GM12878 (cell line): ENCODE results near the gene PEAR1. TPM values are rescaled to one million over a fixed set of nuclear protein-coding genes. Genes with fewer than 3 reads are reported as not detected.

Experiments used
- ATAC-seq: fragments of 200-7000 bp; cut with Tn5 transposase; 3 replicates; pipeline ENCODE4 v1.9.1; 2020; ENCODE audit warnings: mild to moderate bottlenecking, moderate library complexity
- BruUV-seq: library from RNA; stranded (reverse); fragments of 400-500 nt; replicated peaks from 2 replicates; lab custom pipeline; 2021; lab: Mats Ljungman, UMichigan
- CTCF ChIA-PET: fragments of 300-600 bp; sonication (Branson Sonifier 250); formaldehyde crosslinking; extraction: SDS; loops from one replicate; lab custom pipeline; 2021; ENCODE audit warnings: inconsistent platforms; lab: Yijun Ruan, JAX
- POLR2A ChIA-PET: fragments of 350-600 bp; formaldehyde crosslinking; extraction: SDS; loops from one replicate; lab custom pipeline; 2021; ENCODE audit warnings: inconsistent platforms; lab: Charles Lee
- RAD21 ChIA-PET: fragments of 300-600 bp; sonication (Branson Sonifier 250); formaldehyde crosslinking; loops from one replicate; lab custom pipeline; 2023; ENCODE audit warnings: antibody characterized with exemption; ENCODE audit not compliant: unreplicated experiment; lab: Charles Lee
- SMC1A ChIA-PET: fragments of 300-600 bp; sonication (Branson Sonifier 250); formaldehyde crosslinking; loops from one replicate; lab custom pipeline; 2023; ENCODE audit not compliant: unreplicated experiment, uncharacterized antibody; lab: Charles Lee
- DNase-seq: peaks from one replicate; pipeline ENCODE4 v3.0.0-alpha.2; 2011; ENCODE audit warnings: low read depth, low spot score
- FAIRE-seq: peaks from 3 replicates; lab custom pipeline; 2011; peaks lifted over from hg19 to GRCh38; lab: Jason Lieb, UNC
- H2AFZ ChIP-seq: 2 replicates; pipeline ENCODE4 v1.6.0; 2011; ENCODE audit warnings: low read depth, low read length, control low read depth; ENCODE audit not compliant: control insufficient read depth
- H3K27ac ChIP-seq: 2 replicates; pipeline ENCODE4 v1.5.1; 2011; ENCODE audit warnings: control low read depth; ENCODE audit not compliant: control insufficient read depth, insufficient read depth
- H3K27me3 ChIP-seq, 2 experiments: replicated peaks in 1 of 2; 2 replicates each; pipeline versions ENCODE4 v1.6.0 to v1.6.1; 2011; ENCODE audit warnings: low read length in 1 of 2; ENCODE audit not compliant: control insufficient read depth in 2 of 2, insufficient read depth in 2 of 2
- H3K36me3 ChIP-seq, 2 experiments: 2 replicates each; pipeline ENCODE4 v1.5.1; 2011; ENCODE audit warnings: low read length in 1 of 2; ENCODE audit not compliant: control insufficient read depth in 2 of 2, insufficient read depth in 2 of 2
- H3K4me1 ChIP-seq: 2 replicates; pipeline ENCODE4 v1.6.1; 2011; ENCODE audit warnings: mild to moderate bottlenecking, low read length, moderate library complexity, mixed read lengths; ENCODE audit not compliant: control insufficient read depth, insufficient read depth
- H3K4me2 ChIP-seq: 2 replicates; pipeline ENCODE4 v1.6.0; 2011; ENCODE audit warnings: control low read depth; ENCODE audit not compliant: control insufficient read depth, insufficient read depth
- H3K4me3 ChIP-seq: fragments of 200-600 bp; sonication (generic); 2 replicates; pipeline ENCODE4 v1.5.1; 2016
- H3K79me2 ChIP-seq: 2 replicates; pipeline ENCODE4 v1.6.0; 2011; ENCODE audit warnings: low read length; ENCODE audit not compliant: control insufficient read depth, insufficient read depth
- H3K9ac ChIP-seq: 2 replicates; pipeline ENCODE4 v1.8.0; 2011; ENCODE audit warnings: low read length, control low read depth, mixed read lengths; ENCODE audit not compliant: control insufficient read depth, insufficient read depth
- H3K9me3 ChIP-seq: replicated peaks from 3 replicates; pipeline ENCODE4 v1.5.1; 2011; ENCODE audit warnings: mild to moderate bottlenecking, low read length; ENCODE audit not compliant: control insufficient read depth, insufficient read depth
- H4K20me1 ChIP-seq: 2 replicates; pipeline ENCODE4 v1.6.0; 2011; ENCODE audit not compliant: control insufficient read depth, insufficient read depth
- BHLHE40 ChIP-seq, 2 experiments: fragments of 450-650 bp in 1 of 2; IDR thresholded peaks; 2 replicates each; pipeline ENCODE4 v1.6.1; 2011 to 2017; ENCODE audit warnings: low read depth in 2 of 2, borderline replicate concordance in 1 of 2, improper control_type of control experiment in 1 of 2, low read length in 1 of 2, mild to moderate bottlenecking in 1 of 2
- DPF2 ChIP-seq: fragments of 450-650 bp; IDR thresholded peaks from 2 replicates; pipeline ENCODE4 v1.6.1; 2017; ENCODE audit warnings: mild to moderate bottlenecking
- IKZF1 ChIP-seq: fragments of 450-650 bp; conservative IDR thresholded peaks from 2 replicates; pipeline ENCODE4 v1.6.1; 2017; ENCODE audit warnings: antibody characterized with exemption, mild to moderate bottlenecking
- JUNB ChIP-seq: IDR thresholded peaks from 2 replicates; pipeline ENCODE4 v1.6.1; 2016; ENCODE audit warnings: antibody characterized with exemption, mild to moderate bottlenecking
- SIX5 ChIP-seq: IDR thresholded peaks from 2 replicates; pipeline ENCODE4 v1.6.1; 2011; ENCODE audit warnings: mild to moderate bottlenecking, low read depth, low read length, moderate library complexity; ENCODE audit not compliant: severe bottlenecking
- TCF12 ChIP-seq: IDR thresholded peaks from 2 replicates; pipeline ENCODE4 v1.6.1; 2011; ENCODE audit warnings: low read depth, mild to moderate bottlenecking, low read length
- TCF3 ChIP-seq: IDR thresholded peaks from 2 replicates; pipeline ENCODE4 v1.6.1; 2012; ENCODE audit warnings: low read depth, mild to moderate bottlenecking, low read length, borderline replicate concordance; ENCODE audit not compliant: insufficient read depth
- WGBS: methylation state at CpG from one replicate; pipeline ENCODE4 v1.1.6; 2016; ENCODE audit warnings: low lambda C conversion rate; ENCODE audit not compliant: insufficient replicate concordance, insufficient coverage; ENCODE audit errors: missing lambda C conversion rate; 5-methylcytosine and 5-hydroxymethylcytosine counted together
- in situ Hi-C: fragments of 300-500 bp; cut with MboI; formaldehyde crosslinking; loops from 9 replicates; pipeline ENCODE4 v1.14.3; 2018; ENCODE audit warnings: mixed read lengths
- intact Hi-C: fragments of 100-400 bp; cut with micrococcal nuclease; formaldehyde crosslinking; loops from one replicate; pipeline ENCODE4 v1.14.2; 2022; ENCODE audit not compliant: unreplicated experiment
- polyA plus RNA-seq, 11 experiments: library from polyadenylated mRNA; depleted of rRNA in 4 of 11; unstranded in 6 of 11; stranded (reverse) in 5 of 11; fragments of >200 nt; fragmentation: Nextera tagmentation in 4 of 11; fragmentation: Illumina TruSeq in 1 of 11; extraction: Ambion mirVana in 4 of 11; extraction: Trizol in 1 of 11; gene quantifications; 1 replicate in 1 of 11; 2 replicates in 10 of 11; pipeline versions ENCODE4 v1.2.1 to v1.2.3, GENCODE V29; 2011 to 2016; ENCODE audit warnings: inconsistent platforms in 2 of 11, missing spikeins in 2 of 11, low read depth in 1 of 11
- total RNA-seq, 4 experiments: library from RNA; depleted of rRNA in 3 of 4; stranded (reverse); fragments of >200 nt in 3 of 4; fragmentation: Illumina TruSeq in 1 of 4; extraction: Trizol in 1 of 4; gene quantifications; 2 replicates each; pipeline versions ENCODE4 v1.2.1 to v1.2.3, GENCODE V29; 2013 to 2021

Gene PEAR1
- total and polyA plus RNA-seq, 10 of the 15 experiments (the other 5 are each of a cell fraction or from before 2014, with no cell fraction given) = not detected

DNA sequence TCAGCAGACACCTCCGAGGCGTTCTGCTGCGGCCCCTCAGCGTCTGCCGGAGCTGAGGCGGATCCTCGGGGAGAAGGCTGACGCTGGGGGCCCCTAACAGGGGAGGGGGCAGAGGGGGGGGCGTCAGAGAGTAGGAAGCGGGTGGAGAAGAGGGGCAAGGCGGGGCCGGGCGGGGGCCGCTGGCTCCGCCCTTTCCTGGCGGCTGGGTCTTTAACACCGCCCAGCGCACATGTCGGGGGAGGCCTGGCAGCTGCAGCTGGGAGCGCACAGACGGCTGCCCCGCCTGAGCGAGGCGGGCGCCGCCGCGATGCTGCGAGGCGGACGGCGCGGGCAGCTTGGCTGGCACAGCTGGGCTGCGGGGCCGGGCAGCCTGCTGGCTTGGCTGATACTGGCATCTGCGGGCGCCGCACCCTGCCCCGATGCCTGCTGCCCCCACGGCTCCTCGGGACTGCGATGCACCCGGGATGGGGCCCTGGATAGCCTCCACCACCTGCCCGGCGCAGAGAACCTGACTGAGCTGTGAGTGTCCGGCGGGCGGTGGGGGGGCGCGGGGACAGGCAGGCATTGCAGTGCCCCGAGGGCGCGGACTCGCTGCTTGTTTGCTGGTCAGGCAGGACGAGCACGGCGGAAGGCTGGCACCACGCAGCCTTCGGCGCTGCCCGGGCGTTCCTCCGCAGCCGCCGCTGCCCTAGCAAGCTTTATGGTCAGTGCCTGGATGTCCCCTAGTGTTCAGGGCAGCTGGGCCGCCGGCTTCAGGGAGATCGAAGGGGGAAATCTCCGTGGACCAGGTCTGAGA, 32.7 kb upstream of the PEAR1 start, which contains the start of gene NTRK1:
Gene NTRK1 (plus strand): TSS at position 238 of the 796 bp plus-strand sequence. CDS start 70 bp downstream, at position 308.
- Histone ChIP-seq H3K9me3 (no peaks in the 10 kb centered on the region), H3K9ac (no peak within 1 kb of the TSS), H2AFZ (peak within 1 kb of the TSS; percentile 46), H4K20me1 (no peaks in the 10 kb centered on the region), H3K27ac (no peak within 1 kb of the TSS), H3K79me2 (no peaks in the 10 kb centered on the region), H3K4me1 (peaks cover 26% of the 10 kb centered on the region), H3K36me3 (no peaks in the 10 kb centered on the region), H3K4me3 (peak within 1 kb of the TSS; percentile 53; the same call in 1 of the 2 replicates), H3K27me3 (peaks cover 8 to 22% of the 10 kb centered on the region in 2 experiments), H3K4me2 (peak within 1 kb of the TSS; percentile 85)
- no peak for DNase-seq
- ATAC-seq = peak; percentile 77
- 14% methylated on average over 60 of the region's 69 CpGs for WGBS
- CTCF ChIA-PET = interaction anchor here (0.7 to 9.4 kb wide), 44 partner anchors 9 to 296 kb away, joined by 3 to 248 read pairs (median 6); partner anchors contain the start of genes CRABP2, ISG20L2, METTL25B and MRPL24
- POLR2A ChIA-PET = interaction anchor here (0.8 to 1.7 kb wide), 4 partner anchors 23 to 172 kb away, joined by 3 to 9 read pairs (median 6); no protein-coding TSS in a partner anchor
- in situ Hi-C loops (loop anchor here (5.0 kb wide), 2 partner anchors 59 to 174 kb away; no protein-coding TSS in a partner anchor), intact Hi-C loops (loop anchor here (1.0 kb wide), 4 partner anchors 22 to 172 kb away; no protein-coding TSS in a partner anchor)
- BruUV-seq = no TSS peak
- SMC1A ChIA-PET = interaction anchor here (0.9 to 7.6 kb wide), 20 partner anchors 8 to 176 kb away, joined by 3 to 123 read pairs (median 6); partner anchors contain the start of genes ISG20L2, METTL25B and MRPL24
- RAD21 ChIA-PET = interaction anchor here (0.6 to 7.0 kb wide), 18 partner anchors 17 to 247 kb away, joined by 3 to 115 read pairs (median 6); partner anchors contain the start of genes ISG20L2, METTL25B and MRPL24
- peak; percentile 9 to 56; a peak in 3 of 4 replicates for TF ChIP-seq BHLHE40 (IDR thresholded peaks at IDR 0.05; ENCODE audit: borderline replicate concordance in 1 of 2, low read depth in 2 of 2, low read length in 1 of 2)
- 0 out of 2 replicates have a peak, but pooled peaks have one; percentile 15 for TF ChIP-seq DPF2
- no peak for TF ChIP-seq JUNB
- TF ChIP-seq TCF3 = peak; percentile 52; the same call in 1 of the 2 replicates
- peak; percentile 52 for TF ChIP-seq IKZF1
- no peak for TF ChIP-seq SIX5
- 0 out of 2 replicates have a peak, but pooled peaks have one; percentile 33 for TF ChIP-seq TCF12
- FAIRE-seq = no peak
